ENCODE results near the gene PBX1.

The PBX1 gene

DNA sequence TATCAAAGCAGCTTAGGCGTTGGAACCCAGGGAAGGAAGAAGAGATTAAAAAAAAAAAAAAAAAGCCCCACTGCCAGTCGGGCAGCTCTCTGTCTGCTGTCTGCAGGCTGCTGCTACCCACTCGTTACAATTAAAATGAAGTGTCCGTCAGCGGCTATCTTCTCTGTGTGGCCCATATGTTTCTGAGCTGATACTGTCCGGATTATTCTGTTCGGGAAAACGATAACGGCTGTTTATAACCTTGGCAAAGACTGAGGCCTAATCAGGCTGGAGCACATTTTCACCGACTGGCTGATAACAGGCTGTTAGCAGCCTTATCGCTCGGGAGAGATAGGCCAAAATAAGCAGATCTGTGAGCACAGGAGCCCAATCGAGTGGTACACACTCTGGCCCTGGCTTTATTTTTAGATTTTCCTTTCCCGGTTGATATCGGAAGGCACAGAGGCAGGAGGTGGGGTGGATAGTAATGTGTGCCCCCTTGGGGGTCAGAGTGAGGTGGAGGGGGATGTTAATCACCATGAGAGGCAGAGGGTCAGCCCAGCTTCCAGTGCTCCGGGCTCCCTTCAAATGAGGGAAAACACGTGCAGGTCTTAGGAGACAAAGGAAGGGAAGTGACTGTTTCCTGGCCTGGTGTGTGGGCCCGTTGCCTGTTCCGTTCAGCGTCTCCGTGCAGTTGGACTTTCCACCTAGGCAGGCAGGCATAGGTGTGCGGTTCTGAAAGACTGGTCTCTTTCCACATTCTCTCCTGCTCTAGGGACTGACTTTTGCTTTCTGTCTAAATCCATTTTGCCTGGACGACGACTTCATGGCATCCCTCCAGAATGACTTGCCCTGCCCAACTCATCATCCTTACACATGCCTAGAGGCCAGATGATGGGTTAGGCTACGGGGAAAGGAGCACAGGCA lies 153.4 kb downstream of the PBX1 start:
- DNase-seq (ENCODE audit: low spot score), result no peak
- CTCF ChIA-PET, result no interaction called here
- POLR2A ChIA-PET (ENCODE audit: low non-redundant PET), result no interaction called here
- H3K27ac ChIP-seq, result no peak overlapping the region
- no peak for TF ChIP-seq CTCF (conservative IDR thresholded peaks at IDR 0.05; ENCODE audit: low read depth)

DNA sequence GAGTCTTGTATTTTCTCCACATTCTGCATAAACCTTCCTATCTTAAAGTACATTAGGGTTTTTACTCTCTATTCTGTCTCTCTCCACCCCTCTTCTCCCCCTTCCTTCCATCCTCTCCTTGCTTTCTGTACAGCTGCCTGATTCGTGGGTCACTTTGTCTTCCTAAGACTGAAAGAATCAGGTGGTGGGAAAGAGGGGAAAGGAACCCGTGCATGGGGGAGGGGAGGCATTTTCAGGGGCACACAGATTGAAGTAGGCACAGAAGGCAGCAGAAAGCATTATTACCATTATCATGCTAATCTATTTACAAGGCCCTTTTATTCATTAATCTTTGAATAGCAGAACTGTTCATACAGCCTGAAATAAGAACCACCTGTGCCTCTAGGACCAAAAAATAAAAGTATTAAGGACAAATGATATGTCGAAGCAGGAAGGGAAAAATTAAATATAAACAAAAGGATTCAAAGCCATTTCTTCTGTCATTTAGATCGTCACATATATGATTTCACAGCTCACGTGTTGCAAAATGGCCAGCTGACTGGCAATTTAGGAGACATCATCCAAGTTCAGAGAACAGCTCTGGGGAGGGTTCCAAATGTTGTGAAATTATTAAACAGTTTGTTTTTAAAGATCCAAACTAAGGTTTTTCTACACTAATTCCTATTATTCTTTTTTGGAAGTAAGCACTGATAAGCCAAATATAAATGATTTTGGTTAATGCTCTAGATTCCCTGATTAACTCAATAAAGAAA lies 154.6 kb downstream of the PBX1 start:
- TF ChIP-seq CTCF (conservative IDR thresholded peaks at IDR 0.05; ENCODE audit: low read depth), result no peak
- no peak for DNase-seq (ENCODE audit: low spot score)
- POLR2A ChIA-PET (ENCODE audit: low non-redundant PET), result no interaction called here
- no peak overlapping the region for H3K27ac ChIP-seq
- CTCF ChIA-PET, result interaction anchor here (0.8 kb wide), 1 partner anchor 40 kb away, joined by 6 read pairs; no protein-coding TSS in a partner anchor

GRCh38 chr1:164716992-164717703 lies 158.2 kb downstream of the PBX1 start:
- H3K27ac ChIP-seq, result no peak overlapping the region
- DNase-seq (ENCODE audit: low spot score), result peak; percentile 21
- ChIA-PET POLR2A (ENCODE audit: low non-redundant PET) (interaction anchor here (0.8 kb wide), 1 partner anchor 20 kb away, joined by 3 read pairs; no protein-coding TSS in a partner anchor), CTCF (no interaction called here)
- TF ChIP-seq CTCF (conservative IDR thresholded peaks at IDR 0.05; ENCODE audit: low read depth), result no peak

- ChIA-PET POLR2A (ENCODE audit: low non-redundant PET) (no interaction called here), CTCF (no interaction called here)
- DNase-seq (ENCODE audit: low spot score), result no peak
- no peak for TF ChIP-seq CTCF (conservative IDR thresholded peaks at IDR 0.05; ENCODE audit: low read depth)
- H3K27ac ChIP-seq, result no peak overlapping the region
These were observed 159.8 kb downstream of the PBX1 start for GRCh38 chr1:164718821-164719220.

DNA sequence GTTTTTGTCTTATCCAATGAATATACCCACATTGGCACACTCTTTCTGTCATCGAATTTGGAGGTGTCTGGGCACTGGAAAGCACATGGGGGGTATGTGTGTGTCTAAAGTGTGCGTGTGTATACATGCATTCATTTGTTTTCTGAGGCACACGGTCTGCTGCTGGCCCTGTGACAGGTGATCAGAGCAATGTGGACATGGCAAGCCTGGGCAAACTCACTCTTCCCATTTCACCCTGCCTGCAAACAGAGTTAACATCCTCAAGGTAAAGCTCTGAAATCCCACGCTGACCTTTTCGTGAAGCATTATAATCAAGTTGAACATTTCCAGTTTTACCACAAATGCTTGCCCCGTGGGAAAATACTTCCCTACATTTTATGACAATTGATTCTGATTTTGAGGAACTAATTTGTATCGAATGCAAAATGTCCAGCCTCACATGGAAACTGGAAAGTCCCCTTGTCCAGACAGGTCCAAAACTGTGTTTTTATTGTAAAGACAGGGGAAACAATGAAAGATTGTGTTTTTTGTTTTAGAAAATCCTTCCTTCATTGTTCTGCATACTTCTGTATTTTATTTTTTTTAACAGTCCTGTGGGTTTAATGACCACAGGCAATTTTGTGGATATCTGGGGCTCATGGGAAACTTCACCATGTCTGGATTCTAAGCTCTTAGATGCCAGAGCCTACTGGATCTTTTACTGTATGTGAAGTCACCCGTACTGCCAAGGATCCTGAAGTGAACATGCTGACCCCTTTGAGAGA lies 160.9 kb downstream of the PBX1 start:
- no peak for DNase-seq (ENCODE audit: low spot score)
- CTCF ChIA-PET, result interaction anchor here (0.7 kb wide), 1 partner anchor 303 kb away, joined by 4 read pairs; no protein-coding TSS in a partner anchor
- H3K27ac ChIP-seq, result no peak overlapping the region
- POLR2A ChIA-PET (ENCODE audit: low non-redundant PET), result no interaction called here
- no peak for TF ChIP-seq CTCF (conservative IDR thresholded peaks at IDR 0.05; ENCODE audit: low read depth)
